Stimulated activated CD8-positive, alpha-beta memory T cell treated with anti-CD3 and anti-CD28 coated beads, Interleukin-7, amount 100 ng/mL, for 4 hours (primary cell): ENCODE data around the gene SNX5.
"Not testable (repeated sequence)": the region's sequence is repeated elsewhere in the genome, so short reads cannot be mapped to it uniquely, and the experiment has no call there.

Source experiments
- DNase-seq, 2 donors: peaks; one replicate each; pipeline ENCODE4 v3.0.0-alpha.2; 2020; ENCODE audit warnings: low read depth in 2 of 2

SNX5 gene

DNA sequence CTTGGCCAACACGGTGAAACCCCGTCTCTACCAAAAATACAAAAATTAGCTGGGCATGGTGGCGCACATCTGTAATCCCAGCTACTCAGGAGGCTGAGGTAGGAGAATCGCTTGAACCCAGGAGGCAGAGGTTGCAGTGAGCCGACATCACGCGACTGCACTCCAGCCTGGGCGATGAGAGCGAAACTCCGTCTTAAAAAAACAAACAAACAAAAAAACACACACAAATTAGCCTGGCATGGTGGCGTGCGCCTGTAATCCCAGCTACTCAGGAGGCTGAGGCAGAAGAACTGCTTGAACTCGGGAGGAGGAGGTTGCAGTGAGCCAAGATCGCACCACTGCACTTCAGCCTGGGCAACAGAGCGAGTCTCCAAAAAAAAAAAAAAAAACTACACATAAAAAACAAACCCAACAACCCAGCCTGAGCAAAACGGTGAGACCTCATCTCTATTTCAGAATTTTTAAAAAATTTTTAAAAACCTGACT, 8.2 kb downstream of the SNX5 start:
- DNase-seq, result not testable (repeated sequence)

DNA sequence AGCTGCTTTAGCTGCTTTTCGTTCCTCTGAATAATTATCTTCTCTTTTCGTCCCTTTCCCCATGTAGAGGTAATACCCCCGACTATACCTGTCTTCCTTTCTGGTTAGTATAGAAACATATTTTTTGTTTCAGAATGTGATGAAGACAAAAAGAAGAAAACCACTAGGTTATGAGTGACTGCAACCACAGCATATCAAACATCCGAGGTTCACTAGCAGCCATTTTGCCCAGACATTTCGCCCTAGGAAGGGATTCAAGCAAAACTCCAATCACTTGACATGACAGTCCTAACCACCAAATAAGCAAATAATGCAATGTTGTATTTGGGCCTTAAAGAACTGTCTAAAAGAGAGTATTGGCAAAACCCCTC, 9.4 kb downstream of the SNX5 start:
- DNase-seq, result no peak

DNA sequence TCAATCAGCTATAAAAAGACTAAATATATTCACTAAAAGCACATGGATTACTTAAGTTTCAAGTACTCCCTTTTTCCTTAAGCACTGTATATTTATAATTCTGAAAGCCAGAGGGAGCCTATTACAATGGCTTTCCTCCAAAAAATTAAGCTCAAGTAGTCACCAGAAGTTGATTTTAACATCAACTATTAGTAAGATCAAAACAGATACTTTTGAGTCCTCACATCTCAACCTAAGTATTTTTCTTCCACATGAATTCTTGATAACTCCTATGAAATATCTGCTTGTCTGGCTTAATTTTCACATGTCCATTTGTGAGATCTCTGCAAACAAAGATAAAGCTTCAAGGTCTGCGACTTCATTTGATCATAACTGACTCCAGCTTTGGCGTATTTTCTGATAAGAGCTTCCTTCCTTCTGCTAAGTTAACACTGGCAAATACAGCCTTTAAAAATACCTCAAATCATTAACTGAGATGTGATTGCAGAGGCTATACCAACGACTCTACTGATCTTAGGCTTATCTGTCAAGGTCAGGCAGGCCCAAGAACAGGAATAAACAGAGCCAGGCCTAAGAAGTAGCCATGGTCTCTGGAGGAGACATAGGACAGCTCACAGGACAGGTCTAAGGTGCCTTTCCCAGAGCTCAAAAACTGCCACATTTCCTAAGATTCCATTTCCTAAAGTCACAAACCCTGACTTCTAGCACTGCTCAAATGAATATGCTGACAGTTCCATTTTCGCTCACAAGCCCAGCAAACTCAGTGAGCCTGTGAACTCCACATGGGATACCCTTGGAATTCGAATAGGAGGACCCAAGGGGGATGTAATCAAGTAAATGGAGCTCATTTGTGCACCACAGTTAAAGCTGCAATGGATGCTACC, 10.0 kb downstream of the SNX5 start:
- no peak for DNase-seq

DNA sequence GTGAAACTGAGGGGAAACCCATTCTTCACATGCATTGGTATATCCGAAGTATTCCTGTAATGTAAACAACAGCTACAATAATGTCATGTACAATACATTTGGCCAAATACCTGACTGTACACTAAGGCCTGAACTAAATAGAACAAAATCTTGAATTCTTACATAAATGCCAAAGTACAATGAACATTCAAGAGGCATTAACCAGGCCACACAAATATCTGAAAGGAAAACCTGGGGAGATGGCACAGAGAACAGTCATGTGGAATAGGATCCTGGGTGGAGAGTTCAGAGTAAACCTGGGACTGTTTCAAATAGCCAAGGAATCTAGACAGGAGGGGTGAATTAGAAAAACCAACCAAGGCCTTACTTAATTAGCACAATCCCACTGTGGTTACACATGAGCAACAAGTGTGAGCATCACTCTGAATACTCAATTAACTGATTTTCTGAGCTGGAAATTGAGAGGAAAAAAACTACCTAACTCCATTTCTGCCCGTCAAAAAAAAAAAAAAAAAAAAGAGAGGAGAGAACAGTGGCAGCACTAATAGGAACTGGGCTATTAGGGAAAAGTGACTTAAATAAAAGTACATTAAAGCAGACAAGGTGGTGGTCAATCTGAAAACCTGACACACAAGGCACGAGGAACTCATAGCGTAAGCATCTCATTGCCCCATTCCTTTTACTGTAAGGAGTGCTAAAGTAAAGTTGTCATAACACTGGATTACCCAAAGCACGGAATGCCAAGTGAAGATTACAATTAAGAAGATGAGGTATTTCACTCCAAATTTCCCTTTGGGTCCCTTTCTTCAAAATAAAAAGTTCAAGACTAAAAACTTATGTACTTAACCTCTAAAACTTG, 10.9 kb downstream of the SNX5 start:
- no peak for DNase-seq

DNA sequence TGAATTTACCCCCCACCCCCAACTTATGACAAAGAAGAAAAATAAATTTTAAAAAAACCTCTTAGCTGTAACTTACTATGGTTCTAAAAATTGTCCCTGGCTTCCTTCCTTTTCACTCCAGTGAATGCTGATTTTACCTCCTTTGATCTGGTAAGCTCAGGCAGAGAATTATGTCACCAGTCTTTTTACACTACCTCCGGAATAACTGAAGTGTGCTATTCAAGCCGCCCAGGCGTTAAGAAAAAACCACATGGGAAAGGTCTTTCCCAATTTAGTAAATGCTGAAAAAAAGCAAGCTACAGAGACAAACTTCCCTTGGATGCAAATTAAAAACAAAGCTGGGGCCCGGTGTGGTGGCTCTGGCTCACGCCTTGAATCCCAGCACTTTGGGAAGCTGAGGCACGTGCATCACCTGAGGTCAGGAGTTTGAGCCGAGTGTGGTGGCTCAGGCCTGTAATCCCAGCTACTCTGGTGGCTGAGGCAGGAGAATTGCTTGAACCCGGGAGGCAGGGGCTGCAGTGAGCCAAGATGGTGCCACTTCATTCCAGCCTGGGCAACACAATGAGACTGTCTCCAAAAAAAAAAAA, 12.4 kb downstream of the SNX5 start:
- DNase-seq, result no peak

DNA sequence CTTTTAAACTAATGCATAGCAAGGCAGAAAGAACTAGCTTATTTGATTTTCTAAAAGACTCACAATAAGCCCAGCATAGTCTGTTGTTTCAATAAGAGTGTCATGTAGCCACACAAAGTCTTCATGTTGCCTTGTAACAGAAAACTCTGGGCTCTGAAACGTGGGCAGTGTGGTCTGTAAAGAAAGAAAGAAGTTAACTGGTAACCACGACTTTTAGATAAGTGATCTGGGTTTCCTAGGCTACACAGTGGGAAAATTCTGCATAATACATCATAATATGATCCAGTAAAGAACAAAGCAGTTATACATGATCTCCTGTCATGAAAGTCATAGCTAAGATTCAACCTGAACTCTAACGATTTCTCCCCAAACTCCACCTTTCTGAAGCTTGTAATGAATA, 13.3 kb downstream of the SNX5 start:
- no peak for DNase-seq

DNA sequence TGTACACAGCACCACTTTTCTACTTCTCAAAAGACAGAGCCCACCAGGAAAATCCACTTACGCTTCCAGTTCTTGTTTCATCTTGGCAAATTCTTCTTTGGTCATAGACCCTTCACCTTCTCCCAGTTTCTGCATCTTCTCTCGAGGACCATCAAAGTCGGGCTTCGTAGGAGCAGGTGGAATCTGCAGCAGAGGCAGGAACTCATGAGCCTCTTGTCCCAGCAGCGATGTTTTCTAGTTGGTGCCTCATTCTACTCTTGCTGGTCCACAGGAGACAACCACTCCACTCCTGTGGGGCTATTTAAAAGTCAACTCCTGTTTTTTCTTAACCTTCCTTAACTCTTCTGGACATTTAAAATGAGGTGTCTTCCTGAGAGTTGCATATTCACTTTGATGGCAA, 14.7 kb downstream of the SNX5 start:
- no peak for DNase-seq

DNA sequence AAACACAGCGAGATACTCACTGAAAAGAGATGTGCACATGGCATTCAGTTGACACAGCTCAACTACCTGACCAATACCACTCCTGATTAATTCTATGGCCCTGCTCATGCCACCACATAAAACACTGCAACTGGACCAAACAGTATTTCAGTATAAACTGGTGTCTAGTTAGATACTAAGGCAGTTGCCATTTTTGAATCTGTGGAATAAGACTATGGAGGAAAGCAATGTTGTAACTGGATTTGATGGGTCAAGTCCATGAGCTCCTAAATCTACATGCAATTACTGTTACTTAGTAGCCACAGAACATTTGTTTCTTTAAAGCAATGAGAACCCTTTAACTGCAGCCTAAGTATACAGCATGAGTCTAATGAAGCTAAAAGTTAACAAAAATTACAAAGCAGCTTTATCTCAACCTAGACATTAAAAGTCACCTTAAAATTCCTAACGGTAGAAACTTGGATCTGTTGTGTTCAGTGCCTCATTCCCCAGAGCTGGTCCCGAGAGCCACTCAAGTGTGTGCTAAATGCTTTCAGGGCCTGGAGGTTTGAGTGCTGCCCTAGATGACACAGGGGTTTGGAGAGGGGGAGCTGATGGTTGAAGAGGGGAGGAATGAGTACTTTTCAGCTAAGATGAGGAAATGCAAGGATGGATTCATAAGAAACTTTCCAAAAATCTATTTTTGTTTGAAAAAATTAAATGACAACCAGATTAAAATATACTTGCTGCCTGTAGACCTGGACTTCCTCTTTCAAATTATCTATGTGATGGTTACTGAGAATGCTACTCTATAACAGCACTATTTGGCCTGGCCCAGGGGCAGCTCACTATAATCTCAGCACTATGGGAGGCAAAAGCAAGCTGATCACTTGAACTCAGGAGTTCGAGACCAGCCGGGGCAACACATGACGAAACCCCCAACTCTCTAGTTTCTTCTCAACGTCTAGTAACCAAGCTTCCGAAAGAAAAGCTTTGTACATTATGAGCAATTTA, 15.6 kb downstream of the SNX5 start:
- no peak for DNase-seq

DNA sequence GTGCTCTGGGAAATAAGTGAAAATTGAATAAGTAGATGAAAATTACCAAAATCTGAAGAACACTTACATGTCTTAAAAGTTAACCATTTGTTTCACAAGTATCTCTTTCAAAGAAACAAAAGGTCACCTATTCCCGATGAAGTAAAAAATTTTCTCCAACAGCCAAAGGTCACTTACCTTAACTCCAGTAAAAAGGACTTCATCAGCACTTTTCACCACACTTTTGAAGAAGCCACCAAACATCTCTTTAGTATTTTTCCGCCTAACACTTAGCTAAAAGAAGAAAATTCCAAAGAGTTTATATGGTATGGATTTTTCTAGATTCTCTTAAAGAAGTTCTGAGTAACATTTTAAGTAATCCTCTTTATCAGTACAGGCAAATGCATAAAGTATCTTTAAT, 17.3 kb downstream of the SNX5 start:
- no peak for DNase-seq

DNA sequence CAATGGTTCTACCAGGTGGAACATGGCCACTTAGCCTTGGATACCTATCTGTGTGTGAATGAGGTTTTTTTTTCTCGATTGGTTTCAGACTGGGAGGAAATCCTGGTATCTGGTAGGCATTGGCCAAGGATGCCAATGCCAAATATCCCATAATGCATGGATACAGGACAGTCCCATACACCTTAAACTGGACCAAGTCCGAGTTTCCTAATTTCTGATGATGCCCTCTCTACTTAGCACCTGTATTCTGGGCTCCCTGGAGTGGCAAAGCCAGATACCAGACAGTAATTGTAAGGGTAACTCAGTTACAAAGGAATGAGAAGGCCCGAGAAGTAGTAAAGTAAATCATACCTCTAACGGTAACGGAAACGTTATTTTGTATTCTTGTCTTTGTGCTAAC, 17.9 kb downstream of the SNX5 start:
- DNase-seq, result no peak

DNA sequence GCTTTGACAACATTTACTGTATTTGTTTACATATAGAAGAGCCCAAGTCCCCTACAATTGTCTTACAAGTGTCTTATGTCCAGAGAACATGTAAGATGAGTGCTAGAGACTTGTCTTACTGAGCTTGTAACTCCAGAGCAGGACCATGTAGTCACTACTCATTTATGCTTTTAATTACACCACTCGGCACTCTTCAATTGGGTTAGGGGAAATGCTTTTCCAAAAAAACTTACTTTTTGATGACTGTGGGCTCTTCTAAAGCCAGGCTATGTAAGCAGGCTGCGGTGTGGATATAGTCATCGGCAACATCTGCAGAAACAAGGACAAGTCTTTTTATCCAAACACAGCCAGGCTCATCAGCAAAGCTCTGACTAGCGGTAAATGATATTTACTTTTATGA, 18.7 kb downstream of the SNX5 start:
- DNase-seq, result no peak

DNA sequence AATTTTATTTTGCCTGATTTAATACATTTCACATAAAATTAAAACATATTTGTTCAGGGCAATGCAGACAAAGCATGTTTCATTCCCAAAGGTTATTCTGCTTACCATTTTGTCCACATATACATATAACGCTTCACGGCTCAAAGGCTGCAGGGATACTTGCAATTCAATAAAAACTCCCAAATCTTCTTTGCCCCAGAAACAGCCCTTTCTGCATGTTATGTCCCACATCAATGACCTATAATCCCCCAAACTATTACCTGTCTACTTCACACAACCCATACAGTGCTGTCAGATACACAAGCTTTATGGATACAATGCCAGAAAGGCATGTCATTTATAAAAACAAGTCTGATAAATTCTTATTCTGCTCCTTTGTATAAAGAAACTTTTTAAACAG, 20.2 kb downstream of the SNX5 start:
- DNase-seq, result no peak

DNA sequence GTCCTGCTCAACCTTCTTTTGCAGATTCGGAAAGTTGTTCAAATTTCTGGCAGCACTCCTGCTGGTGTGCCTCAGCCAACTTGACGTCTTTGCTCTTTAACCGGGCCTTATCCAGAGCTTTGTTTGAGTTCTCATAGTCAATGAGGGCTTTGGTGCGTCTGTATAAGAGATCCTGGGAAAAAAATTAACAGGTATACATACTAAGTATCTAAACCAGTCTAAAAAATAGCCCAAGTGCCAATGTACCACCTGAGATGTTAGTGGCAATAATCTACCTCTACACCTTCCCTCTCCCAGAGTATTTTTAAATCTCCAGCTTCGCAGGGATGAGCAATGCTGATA, 21.1 kb downstream of the SNX5 start:
- no peak for DNase-seq

DNA sequence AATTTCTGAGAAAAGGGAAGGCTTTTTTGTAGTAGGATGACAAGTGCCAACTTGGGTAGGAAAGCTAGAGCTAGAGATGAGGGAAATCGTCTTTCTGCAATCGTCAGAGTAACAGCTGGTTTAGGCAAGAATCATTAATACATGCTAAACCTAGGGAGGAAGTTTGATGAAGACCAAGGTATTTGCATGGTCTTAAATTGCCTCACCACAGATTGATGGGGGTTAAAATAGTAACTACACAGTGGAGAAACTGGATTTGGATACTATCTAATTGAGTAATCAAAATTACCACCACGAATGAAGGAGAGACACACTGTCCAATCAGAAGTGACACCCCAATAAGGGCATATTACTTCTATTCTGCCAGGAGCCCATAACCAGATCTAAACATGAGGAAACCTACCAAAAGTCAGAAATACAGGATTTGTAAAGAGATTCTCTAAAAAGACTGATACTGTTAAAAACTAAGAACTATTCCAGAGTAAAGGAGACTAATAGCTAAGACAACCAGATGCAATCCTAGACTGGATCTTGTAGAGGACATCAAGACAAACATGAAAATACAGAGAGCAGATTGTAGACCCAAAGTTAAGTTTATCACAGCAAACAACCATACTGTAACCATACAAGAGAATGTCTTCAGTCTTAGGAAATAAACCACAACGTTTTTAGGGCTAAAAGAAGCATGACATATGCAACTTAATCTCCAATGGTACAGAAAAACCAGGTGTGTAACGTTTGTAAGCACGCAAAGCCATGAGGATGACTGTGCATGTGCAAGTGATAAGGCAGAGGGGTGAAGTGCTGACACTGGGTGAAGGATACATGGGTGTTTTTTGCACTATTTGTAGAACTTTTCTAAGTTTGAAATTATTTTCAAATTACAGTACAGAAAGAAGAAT, 21.8 kb downstream of the SNX5 start:
- DNase-seq, result no peak

DNA sequence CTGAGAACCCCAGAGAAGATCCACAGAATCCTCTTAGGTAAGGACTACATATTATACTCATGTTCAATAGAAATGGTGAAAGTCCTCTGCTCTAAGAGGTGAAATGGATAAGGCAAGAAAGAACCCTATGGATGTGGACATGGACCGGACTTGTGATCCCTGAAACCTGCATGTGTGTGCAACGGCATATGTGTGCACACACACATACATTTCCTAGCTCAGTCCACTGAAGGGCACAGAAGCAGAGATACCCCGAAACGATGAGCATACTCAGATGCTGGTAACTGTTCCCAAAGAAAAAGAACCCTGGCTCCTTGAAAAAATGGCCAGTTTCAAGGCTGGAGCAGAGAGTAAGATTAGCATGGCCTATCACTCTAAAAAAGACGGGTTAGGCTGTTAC, 22.6 kb downstream of the SNX5 start:
- no peak for DNase-seq

DNA sequence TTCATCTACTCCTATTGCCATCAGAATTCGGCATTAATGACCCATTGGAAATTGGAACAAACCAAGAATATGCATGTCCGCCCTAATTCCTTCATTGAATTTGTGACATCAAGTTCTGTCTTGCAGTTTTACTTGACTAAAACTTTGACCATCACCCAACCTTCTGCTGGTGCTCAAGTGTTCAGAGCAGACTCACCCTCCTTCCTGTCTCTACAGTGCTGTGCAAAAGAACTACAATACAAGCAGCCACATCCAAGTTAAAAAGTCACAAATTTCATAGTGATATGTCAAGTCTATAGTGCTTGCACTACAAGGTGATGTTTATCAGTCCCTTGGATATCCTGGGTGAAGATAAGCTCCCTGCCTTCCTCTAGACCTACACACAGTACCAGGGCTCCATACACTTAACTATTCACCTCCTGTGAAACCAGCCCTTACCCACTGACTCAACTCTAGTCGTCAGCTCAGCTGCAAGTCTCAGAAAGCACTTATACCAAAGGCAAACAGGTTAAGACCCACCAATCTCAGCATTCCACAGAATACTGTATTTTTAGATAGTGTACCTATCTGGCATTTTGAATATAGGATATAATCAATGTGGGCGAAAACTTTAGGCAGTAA, 23.6 kb downstream of the SNX5 start:
- DNase-seq, result no peak

DNA sequence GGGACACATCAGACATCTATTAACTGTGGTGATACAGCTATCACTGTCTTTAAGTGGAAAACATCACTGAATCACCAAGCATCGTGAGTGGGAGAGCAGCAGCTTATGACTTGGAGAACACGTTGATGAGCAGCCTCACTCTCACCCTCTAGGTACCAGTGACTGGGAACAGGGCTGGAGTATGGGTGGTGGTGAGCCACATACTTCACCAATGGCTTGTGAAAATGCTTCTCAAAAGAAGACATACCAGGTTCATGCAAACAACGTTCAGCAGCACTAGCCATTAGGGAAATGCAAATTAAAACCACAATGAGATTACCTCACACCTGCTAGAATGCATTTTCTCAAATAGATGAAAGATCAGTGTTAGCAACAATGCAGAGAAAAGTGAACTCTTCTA, 25.3 kb downstream of the SNX5 start:
- DNase-seq, result no peak

DNA sequence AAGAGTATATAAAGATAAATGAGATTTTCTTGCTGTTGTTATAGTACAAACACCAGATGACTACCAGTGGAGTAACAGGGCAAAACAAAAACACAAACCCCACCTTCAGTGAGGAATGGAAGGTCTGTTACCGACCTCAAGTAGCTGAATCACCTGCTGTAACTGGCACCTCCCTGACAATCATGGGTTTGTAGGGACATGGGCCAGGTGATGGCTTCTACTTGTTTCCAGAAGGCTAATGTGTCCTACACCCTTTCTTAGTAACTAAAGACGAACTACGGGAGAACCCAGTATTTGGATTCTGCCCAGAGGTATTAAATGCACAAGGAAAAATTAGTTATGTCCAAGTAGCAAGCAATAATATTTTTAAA, 26.8 kb downstream of the SNX5 start:
- DNase-seq, result no peak

DNA sequence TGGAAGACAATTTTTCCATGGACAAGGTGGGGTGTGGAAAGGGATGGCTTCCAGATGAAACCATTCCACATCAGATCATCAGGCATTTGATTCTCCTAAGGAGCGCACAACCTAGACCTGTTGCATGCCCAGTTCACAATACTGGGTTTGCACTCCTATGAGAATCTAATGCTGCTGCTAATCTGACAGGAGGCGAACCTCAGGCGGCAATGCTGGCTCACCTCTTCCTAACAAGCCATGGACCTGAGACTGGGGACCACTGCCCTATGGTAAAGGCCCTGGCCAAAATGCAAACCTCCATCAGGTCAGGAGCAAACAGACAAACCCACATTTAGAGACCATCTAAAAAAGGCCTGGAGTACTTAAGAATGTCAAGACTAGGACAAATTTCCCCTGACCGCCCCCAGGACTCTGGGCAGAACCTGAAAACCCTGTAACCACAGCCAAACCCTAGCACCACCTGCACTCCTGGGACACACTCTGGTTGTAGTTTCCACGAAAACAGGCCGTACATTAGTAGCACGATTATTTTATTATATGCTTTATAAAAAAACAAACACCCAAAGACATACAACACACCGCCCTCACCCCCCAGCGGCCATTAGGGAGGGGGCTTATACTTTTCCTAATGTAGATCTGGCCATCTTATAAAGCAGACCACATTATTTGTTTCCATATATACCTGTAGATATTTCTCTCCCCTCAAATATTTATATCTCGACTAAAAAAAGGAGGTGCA, 27.3 kb downstream of the SNX5 start:
- DNase-seq, result no peak
